ENCODE data around the gene ANXA8. TPM values are rescaled to one million over a fixed set of nuclear protein-coding genes. Genes with fewer than 3 reads are reported as not detected.

ANXA8 gene
- total RNA-seq, 4 donors from 2014 or later, result not detected

DNA sequence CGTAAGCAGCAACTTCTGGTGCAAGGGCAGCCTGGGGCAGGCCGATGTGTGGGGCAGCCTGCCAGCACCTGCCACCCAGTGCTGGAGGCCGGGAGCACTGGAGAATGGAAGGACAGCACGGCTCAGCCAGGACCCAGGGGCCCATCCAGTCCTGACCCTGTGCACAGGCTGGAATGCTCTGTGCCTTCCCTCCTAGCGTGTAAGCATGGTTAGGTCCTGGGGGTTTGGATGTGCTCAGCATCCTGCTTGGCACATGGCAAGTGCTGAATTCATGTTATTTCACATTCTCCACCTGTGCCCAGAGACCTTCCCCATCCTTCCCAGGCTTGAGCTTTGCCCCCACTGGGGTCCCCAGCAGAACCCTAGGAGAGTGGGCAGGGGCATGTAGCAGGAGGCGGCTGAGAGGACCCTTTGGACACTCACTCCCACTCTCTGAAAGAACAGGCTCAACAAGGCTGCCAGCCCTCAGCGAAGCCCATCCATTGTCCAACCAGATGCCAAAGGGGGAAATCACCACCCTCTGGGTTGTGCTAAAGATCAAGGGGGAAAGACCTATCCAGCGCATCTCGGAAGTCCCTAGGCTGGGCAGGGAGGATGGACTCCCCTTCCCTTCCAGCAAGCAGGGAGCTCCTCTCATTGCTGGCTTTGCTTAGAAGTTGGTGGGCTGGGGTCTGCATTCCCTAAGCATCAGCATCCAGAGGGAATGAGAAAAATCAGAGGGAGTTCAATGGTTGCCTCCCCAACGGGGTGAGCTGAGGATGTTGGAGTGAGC lies 29.7 kb downstream of the ANXA8 start:
- TF ChIP-seq POLR2AphosphoS5 (IDR thresholded peaks at IDR 0.05) (no peak), CTCF (IDR thresholded peaks at IDR 0.05) (no peak), EP300 (IDR thresholded peaks at IDR 0.05) (no peak), POLR2A (IDR thresholded peaks at IDR 0.05; ENCODE audit: low read depth) (no peak)

GRCh38 chr10:47453141-47454007 lies 30.5 kb downstream of the ANXA8 start:
- Histone ChIP-seq H3K4me3 (no peak overlapping the region), H3K9me3 (no peaks in the 10 kb centered on the region), H3K27me3 (no peaks in the 10 kb centered on the region), H3K4me1 (no peaks in the 10 kb centered on the region), H3K27ac (replicated peaks in 1 of 4) (no peak overlapping the region), H3K36me3 (no peaks in the 10 kb centered on the region)
- intact Hi-C loops (cut with DNase I), result no loop called here
- DNase-seq (ENCODE audit: extremely low spot score), result peak; percentile 91
- TF ChIP-seq POLR2AphosphoS5 (IDR thresholded peaks at IDR 0.05) (no peak), EP300 (IDR thresholded peaks at IDR 0.05) (no peak), POLR2A (IDR thresholded peaks at IDR 0.05; ENCODE audit: low read depth) (no peak), CTCF (IDR thresholded peaks at IDR 0.05) (no peak)
- WGBS, result 68% methylated on average over 5 of the region's 7 CpGs

More for the DNA sequence above, 29.7 kb downstream of the ANXA8 start:
- WGBS, result 92% methylated on average over 9 of the region's 10 CpGs
- intact Hi-C loops (cut with DNase I), result no loop called here
- H3K36me3 ChIP-seq, result no peaks in the 10 kb centered on the region
- peak; percentile 84 for DNase-seq (ENCODE audit: extremely low spot score)
- H3K27me3 ChIP-seq, result no peaks in the 10 kb centered on the region
- H3K4me3 ChIP-seq, result no peak overlapping the region
- H3K4me1 ChIP-seq, result no peaks in the 10 kb centered on the region
- H3K9me3 ChIP-seq, result no peaks in the 10 kb centered on the region
- H3K27ac ChIP-seq (replicated peaks in 1 of 4), result no peak overlapping the region

DNA sequence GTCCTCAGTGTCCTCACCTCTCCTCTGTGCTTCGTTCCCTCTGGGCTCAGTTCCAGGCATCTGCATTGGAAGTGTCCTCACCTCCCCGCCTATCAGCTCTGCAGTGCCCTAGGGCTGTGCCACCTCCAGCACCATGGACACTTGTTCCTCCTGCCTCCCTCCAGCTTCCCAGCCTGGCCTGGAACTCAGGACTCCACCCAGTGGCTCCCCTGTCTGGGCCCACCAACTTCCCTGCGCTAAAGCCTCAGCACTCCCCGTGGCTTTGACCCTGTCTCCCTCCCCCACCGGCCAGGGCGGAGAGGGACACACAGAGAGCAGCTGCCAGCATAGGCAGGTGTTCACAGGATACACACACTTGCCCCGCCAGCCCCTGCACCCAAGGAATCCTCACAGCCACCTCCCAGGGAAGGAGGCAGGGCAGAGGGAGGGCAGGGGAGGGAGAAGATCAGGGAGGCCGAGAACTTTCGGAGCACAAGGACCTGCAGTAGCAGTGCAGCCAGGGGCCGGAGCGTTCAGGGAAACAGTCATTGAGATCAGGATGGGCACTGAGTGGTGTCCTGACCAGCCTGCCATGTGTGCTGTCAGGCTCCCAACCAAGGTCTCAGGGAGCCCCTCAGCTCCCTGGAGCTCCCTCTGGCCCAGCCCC lies 31.3 kb downstream of the ANXA8 start:
- no peak for DNase-seq (ENCODE audit: extremely low spot score)
- 77% methylated on average over 11 of the region's 11 CpGs for WGBS
- TF ChIP-seq POLR2AphosphoS5 (IDR thresholded peaks at IDR 0.05), result no peak
- TF ChIP-seq EP300 (IDR thresholded peaks at IDR 0.05), result no peak
- no peak for TF ChIP-seq CTCF (IDR thresholded peaks at IDR 0.05)
- TF ChIP-seq POLR2A (IDR thresholded peaks at IDR 0.05; ENCODE audit: low read depth), result no peak
- H3K9me3 ChIP-seq, result no peaks in the 10 kb centered on the region
- no peaks in the 10 kb centered on the region for H3K36me3 ChIP-seq
- H3K4me3 ChIP-seq, result no peak overlapping the region
- H3K4me1 ChIP-seq, result no peaks in the 10 kb centered on the region
- H3K27ac ChIP-seq (replicated peaks in 1 of 4), result no peak overlapping the region
- intact Hi-C loops (cut with DNase I), result no loop called here
- no peaks in the 10 kb centered on the region for H3K27me3 ChIP-seq

GRCh38 chr10:47451998-47452494 lies 31.9 kb downstream of the ANXA8 start:
- peak; percentile 90 for DNase-seq (ENCODE audit: extremely low spot score)
- WGBS, result 93% methylated on average over 6 of the region's 7 CpGs
- Histone ChIP-seq H3K36me3 (no peaks in the 10 kb centered on the region), H3K4me1 (no peaks in the 10 kb centered on the region), H3K27ac (replicated peaks in 1 of 4) (no peak overlapping the region), H3K4me3 (no peak overlapping the region), H3K27me3 (no peaks in the 10 kb centered on the region), H3K9me3 (no peaks in the 10 kb centered on the region)
- intact Hi-C loops (cut with DNase I), result no loop called here
- TF ChIP-seq CTCF (IDR thresholded peaks at IDR 0.05) (no peak), POLR2A (IDR thresholded peaks at IDR 0.05; ENCODE audit: low read depth) (no peak), EP300 (IDR thresholded peaks at IDR 0.05) (no peak), POLR2AphosphoS5 (IDR thresholded peaks at IDR 0.05) (no peak)

Measured in esophagus muscularis mucosa (tissue), 4 donors.